HL-60 (cell line): ENCODE data around the gene MRPL49.

Experiments
- GABPA ChIP-seq: IDR thresholded peaks from 2 replicates; pipeline ENCODE4 v1.6.1; 2012; ENCODE audit warnings: low read depth
- POLR2AphosphoS5 ChIP-seq: IDR thresholded peaks from 2 replicates; pipeline ENCODE4 v1.6.1; 2012; ENCODE audit warnings: low read depth
- SPI1 ChIP-seq: IDR thresholded peaks from 2 replicates; pipeline ENCODE4 v1.6.1; 2012; ENCODE audit warnings: low read depth, mild to moderate bottlenecking, borderline replicate concordance
- TF ChIP-seq, protein P1 (sequence below): IDR thresholded peaks from one replicate; pipeline ENCODE4 v1.5.1; 2011; ENCODE audit warnings: low read length, control low read depth, inconsistent platforms; ENCODE audit not compliant: insufficient read depth
- TF ChIP-seq, protein P2 (sequence below): IDR thresholded peaks from 2 replicates; pipeline ENCODE4 v1.6.1; 2012; ENCODE audit warnings: low read depth; ENCODE audit not compliant: insufficient replicate concordance

DNA sequence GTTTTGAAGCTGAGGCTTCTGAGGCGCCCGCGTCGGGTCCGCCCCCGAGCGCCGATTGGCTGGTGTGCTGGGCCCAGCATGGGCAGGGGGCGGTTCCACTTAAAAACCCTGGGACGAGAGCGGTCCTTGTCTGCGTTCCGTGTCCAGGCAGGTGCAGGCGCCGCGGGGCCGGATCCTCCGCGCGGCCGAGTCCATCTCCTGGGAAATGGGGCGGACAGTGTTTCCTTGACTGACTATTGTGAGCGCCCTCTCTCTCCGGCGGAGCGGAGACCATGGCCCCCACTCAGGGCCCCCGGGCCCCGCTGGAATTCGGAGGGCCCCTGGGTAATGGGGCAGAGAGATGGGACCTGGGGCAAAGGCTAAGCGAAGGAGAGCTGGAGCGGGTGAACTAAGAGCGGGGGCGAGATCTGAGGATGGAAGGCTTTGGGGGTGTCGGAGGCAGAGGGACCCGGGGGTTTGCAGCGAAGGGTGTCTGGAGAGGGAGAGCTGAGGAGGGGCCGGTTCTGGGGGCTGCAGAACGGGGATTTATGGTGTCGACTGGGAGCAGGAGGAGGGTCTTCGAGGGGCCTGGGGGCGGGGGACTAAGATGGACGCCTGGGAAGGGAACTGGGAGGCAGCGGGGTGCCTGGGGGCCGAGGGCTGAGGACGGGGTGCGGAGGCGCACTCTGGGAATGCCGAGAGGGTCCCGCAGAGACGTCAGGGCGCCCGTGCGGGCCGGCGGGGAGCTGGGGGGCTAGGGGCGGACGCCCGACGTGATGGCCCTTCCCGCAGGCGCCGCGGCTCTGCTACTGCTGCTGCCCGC lies 10.2 kb upstream of the MRPL49 start, which contains the start of gene TM7SF2:
- TF ChIP-seq, protein P1, sequence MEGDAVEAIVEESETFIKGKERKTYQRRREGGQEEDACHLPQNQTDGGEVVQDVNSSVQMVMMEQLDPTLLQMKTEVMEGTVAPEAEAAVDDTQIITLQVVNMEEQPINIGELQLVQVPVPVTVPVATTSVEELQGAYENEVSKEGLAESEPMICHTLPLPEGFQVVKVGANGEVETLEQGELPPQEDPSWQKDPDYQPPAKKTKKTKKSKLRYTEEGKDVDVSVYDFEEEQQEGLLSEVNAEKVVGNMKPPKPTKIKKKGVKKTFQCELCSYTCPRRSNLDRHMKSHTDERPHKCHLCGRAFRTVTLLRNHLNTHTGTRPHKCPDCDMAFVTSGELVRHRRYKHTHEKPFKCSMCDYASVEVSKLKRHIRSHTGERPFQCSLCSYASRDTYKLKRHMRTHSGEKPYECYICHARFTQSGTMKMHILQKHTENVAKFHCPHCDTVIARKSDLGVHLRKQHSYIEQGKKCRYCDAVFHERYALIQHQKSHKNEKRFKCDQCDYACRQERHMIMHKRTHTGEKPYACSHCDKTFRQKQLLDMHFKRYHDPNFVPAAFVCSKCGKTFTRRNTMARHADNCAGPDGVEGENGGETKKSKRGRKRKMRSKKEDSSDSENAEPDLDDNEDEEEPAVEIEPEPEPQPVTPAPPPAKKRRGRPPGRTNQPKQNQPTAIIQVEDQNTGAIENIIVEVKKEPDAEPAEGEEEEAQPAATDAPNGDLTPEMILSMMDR = no peak
- TF ChIP-seq POLR2AphosphoS5 (peak; percentile 83), GABPA (no peak), SPI1 (no peak)
- TF ChIP-seq, protein P2, sequence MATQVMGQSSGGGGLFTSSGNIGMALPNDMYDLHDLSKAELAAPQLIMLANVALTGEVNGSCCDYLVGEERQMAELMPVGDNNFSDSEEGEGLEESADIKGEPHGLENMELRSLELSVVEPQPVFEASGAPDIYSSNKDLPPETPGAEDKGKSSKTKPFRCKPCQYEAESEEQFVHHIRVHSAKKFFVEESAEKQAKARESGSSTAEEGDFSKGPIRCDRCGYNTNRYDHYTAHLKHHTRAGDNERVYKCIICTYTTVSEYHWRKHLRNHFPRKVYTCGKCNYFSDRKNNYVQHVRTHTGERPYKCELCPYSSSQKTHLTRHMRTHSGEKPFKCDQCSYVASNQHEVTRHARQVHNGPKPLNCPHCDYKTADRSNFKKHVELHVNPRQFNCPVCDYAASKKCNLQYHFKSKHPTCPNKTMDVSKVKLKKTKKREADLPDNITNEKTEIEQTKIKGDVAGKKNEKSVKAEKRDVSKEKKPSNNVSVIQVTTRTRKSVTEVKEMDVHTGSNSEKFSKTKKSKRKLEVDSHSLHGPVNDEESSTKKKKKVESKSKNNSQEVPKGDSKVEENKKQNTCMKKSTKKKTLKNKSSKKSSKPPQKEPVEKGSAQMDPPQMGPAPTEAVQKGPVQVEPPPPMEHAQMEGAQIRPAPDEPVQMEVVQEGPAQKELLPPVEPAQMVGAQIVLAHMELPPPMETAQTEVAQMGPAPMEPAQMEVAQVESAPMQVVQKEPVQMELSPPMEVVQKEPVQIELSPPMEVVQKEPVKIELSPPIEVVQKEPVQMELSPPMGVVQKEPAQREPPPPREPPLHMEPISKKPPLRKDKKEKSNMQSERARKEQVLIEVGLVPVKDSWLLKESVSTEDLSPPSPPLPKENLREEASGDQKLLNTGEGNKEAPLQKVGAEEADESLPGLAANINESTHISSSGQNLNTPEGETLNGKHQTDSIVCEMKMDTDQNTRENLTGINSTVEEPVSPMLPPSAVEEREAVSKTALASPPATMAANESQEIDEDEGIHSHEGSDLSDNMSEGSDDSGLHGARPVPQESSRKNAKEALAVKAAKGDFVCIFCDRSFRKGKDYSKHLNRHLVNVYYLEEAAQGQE = no peak
